HepG2 (cell line): ENCODE data around the gene BASP1. TPM values are rescaled to one million over a fixed set of nuclear protein-coding genes. Genes with fewer than 3 reads are reported as not detected.

Experiments used
- ATAC-seq: fragments of 200-7000 bp; cut with Tn5 transposase; 3 replicates; pipeline ENCODE4 v1.9.1; 2020; ENCODE audit warnings: mild to moderate bottlenecking, moderate library complexity
- BruUV-seq: library from RNA; stranded (reverse); fragments of 400-500 nt; replicated peaks from 2 replicates; lab custom pipeline; 2021; lab: Mats Ljungman, UMichigan
- CTCF ChIA-PET: fragments of 300-600 bp; formaldehyde crosslinking; extraction: SDS; loops from one replicate; lab custom pipeline; 2021; ENCODE audit warnings: low total read pairs, inconsistent platforms, low intra/inter-chr PET ratio; lab: Yijun Ruan, JAX
- POLR2A ChIA-PET: fragments of 350-600 bp; sonication (Branson Sonifier 250); formaldehyde crosslinking; loops from one replicate; lab custom pipeline; 2020; ENCODE audit warnings: antibody characterized with exemption, inconsistent platforms; lab: Yijun Ruan, JAX
- DNase-seq: peaks from one replicate; pipeline ENCODE4 v3.0.0-alpha.2; 2015; ENCODE audit warnings: low spot score
- FAIRE-seq: peaks from 3 replicates; lab custom pipeline; 2011; peaks lifted over from hg19 to GRCh38; lab: Jason Lieb, UNC
- H2AFZ ChIP-seq: one replicate; pipeline ENCODE4 v1.6.1; 2011; ENCODE audit warnings: low read length, inconsistent platforms
- H3K27ac ChIP-seq: fragments of 300-600 bp; 3 replicates; pipeline ENCODE4 v1.8.0; 2011; ENCODE audit warnings: mixed run types, mild to moderate bottlenecking, mixed read lengths, low read length, inconsistent platforms; ENCODE audit not compliant: insufficient read depth; ENCODE audit errors: extremely low read length
- H3K27me3 ChIP-seq, 2 experiments: fragments of 200-600 bp in 1 of 2; 2 replicates in 1 of 2; 3 replicates in 1 of 2; pipeline versions ENCODE4 v1.6.0 to v1.8.0; 2011; ENCODE audit warnings: low read length in 2 of 2, mild to moderate bottlenecking in 2 of 2, moderate library complexity in 2 of 2, inconsistent platforms in 1 of 2; ENCODE audit not compliant: insufficient read depth in 2 of 2, control insufficient read depth in 1 of 2
- H3K36me3 ChIP-seq, 2 experiments: fragments of 200-600 bp in 1 of 2; replicated peaks in 1 of 2; 2 replicates in 1 of 2; 3 replicates in 1 of 2; pipeline versions ENCODE4 v1.5.1 to v1.8.0; 2011; ENCODE audit warnings: low read length in 2 of 2, inconsistent platforms in 1 of 2; ENCODE audit not compliant: insufficient read depth in 2 of 2, control insufficient read depth in 1 of 2
- H3K4me1 ChIP-seq: 2 replicates; pipeline ENCODE4 v1.5.1; 2012; ENCODE audit warnings: low read length, inconsistent platforms; ENCODE audit not compliant: insufficient read depth
- H3K4me2 ChIP-seq: 2 replicates; pipeline ENCODE4 v1.6.0; 2011; ENCODE audit warnings: low read depth, low read length, inconsistent platforms
- H3K4me3 ChIP-seq, 3 experiments: fragments of 200-600 bp in 1 of 3; sonication (generic), shearing (Covaris generic) in 1 of 3; replicated peaks in 1 of 3; 2 replicates each; pipeline ENCODE4 v1.5.1; 2011 to 2016; ENCODE audit warnings: low read length in 3 of 3, inconsistent platforms in 2 of 3, low read depth in 2 of 3, mild to moderate bottlenecking in 2 of 3, control low read depth in 1 of 3, mixed read lengths in 1 of 3; ENCODE audit not compliant: insufficient read depth in 1 of 3
- H3K79me2 ChIP-seq: one replicate; pipeline ENCODE4 v1.6.1; 2011; ENCODE audit warnings: low read length, inconsistent platforms; ENCODE audit not compliant: insufficient read depth
- H3K9ac ChIP-seq: 2 replicates; pipeline ENCODE4 v1.6.0; 2011; ENCODE audit warnings: mild to moderate bottlenecking, low read depth, low read length, inconsistent platforms; ENCODE audit not compliant: insufficient read depth
- H3K9me3 ChIP-seq: 2 replicates; pipeline ENCODE4 v1.5.1; 2012; ENCODE audit warnings: mild to moderate bottlenecking, low read length
- H4K20me1 ChIP-seq: 2 replicates; pipeline ENCODE4 v1.6.0; 2011; ENCODE audit warnings: inconsistent platforms, mild to moderate bottlenecking, low read length, moderate library complexity; ENCODE audit not compliant: insufficient read depth
- AKAP8 ChIP-seq: sonication (generic); formaldehyde crosslinking; IDR thresholded peaks from 2 replicates; pipeline ENCODE4 v1.5.1; 2020; ENCODE audit warnings: mild to moderate bottlenecking, missing genetic modification reagents
- KLF11 ChIP-seq: IDR thresholded peaks from 2 replicates; pipeline ENCODE4 v1.6.1; 2016; ENCODE audit warnings: missing compliant biosample characterization
- REL ChIP-seq: sonication (generic); formaldehyde crosslinking; conservative IDR thresholded peaks from 2 replicates; pipeline ENCODE4 v1.8.0; 2022; ENCODE audit warnings: mild to moderate bottlenecking, missing genetic modification reagents, moderate library complexity
- SCMH1 ChIP-seq: sonication (generic); formaldehyde crosslinking; IDR thresholded peaks from 2 replicates; pipeline ENCODE4 v1.9.0; 2021; ENCODE audit warnings: missing genetic modification reagents, mild to moderate bottlenecking, borderline replicate concordance
- SMYD3 ChIP-seq: sonication (generic); formaldehyde crosslinking; IDR thresholded peaks from 2 replicates; pipeline ENCODE4 v1.8.1; 2023; ENCODE audit warnings: mild to moderate bottlenecking, missing genetic modification reagents
- SRSF9 ChIP-seq: fragments of 200-400 bp; formaldehyde crosslinking; IDR thresholded peaks from 2 replicates; pipeline ENCODE4 v1.6.1; 2018; ENCODE audit warnings: borderline replicate concordance, mild to moderate bottlenecking, low read depth, low read length; ENCODE audit not compliant: insufficient read depth, poor library complexity, severe bottlenecking
- ZNF296 ChIP-seq: sonication (generic); formaldehyde crosslinking; conservative IDR thresholded peaks from 2 replicates; pipeline ENCODE4 v1.5.0; 2020; ENCODE audit warnings: mild to moderate bottlenecking, missing genetic modification reagents
- ZNF589 ChIP-seq: sonication (generic); formaldehyde crosslinking; conservative IDR thresholded peaks from 2 replicates; pipeline ENCODE4 v1.8.0; 2022; ENCODE audit warnings: mild to moderate bottlenecking, moderate library complexity, missing genetic modification reagents
- ZNF652 ChIP-seq: IDR thresholded peaks from 2 replicates; pipeline ENCODE4 v1.6.1; 2016; ENCODE audit warnings: low read depth, borderline replicate concordance
- WGBS: methylation state at CpG from one replicate; pipeline ENCODE4 v1.1.6; 2017; ENCODE audit warnings: low lambda C conversion rate; 5-methylcytosine and 5-hydroxymethylcytosine counted together
- in situ Hi-C: cut with HindIII; loops from 2 replicates; pipeline ENCODE4 v1.10.0; 2017; ENCODE audit warnings: low pct_unique_long_range_greater_than_20kb; ENCODE audit not compliant: extremely low pct_ligation_motif_present
- intact Hi-C: fragments of 100-400 bp; cut with micrococcal nuclease; formaldehyde crosslinking; loops from one replicate; pipeline ENCODE4 v1.10.0; 2022; ENCODE audit not compliant: unreplicated experiment
- polyA plus RNA-seq, 8 experiments: library from polyadenylated mRNA; depleted of rRNA in 3 of 8; stranded (reverse) in 7 of 8; unstranded in 1 of 8; fragments of >200 nt; fragmentation: Illumina TruSeq in 4 of 8; extraction: Trizol in 4 of 8; gene quantifications; 2 replicates each; pipeline versions ENCODE4 v1.2.1 to v1.2.3, GENCODE V29; 2011 to 2016; ENCODE audit warnings: low read depth in 4 of 8, missing spikeins in 1 of 8, mixed read lengths in 1 of 8; ENCODE audit not compliant: insufficient read depth in 1 of 8
- total RNA-seq, 5 experiments: library from RNA; depleted of rRNA; stranded (reverse); fragments of >200 nt; fragmentation: Illumina TruSeq; extraction: Trizol; gene quantifications; 2 replicates each; pipeline ENCODE4 v1.2.3, GENCODE V29; 2016; ENCODE audit warnings: low read depth in 1 of 5
- TF ChIP-seq, protein P1 (sequence below): IDR thresholded peaks from 2 replicates; pipeline ENCODE4 v1.6.1; 2016; ENCODE audit warnings: low read depth, control low read depth
- TF ChIP-seq, protein P2 (sequence below): IDR thresholded peaks from 2 replicates; pipeline ENCODE4 v1.6.1; 2016
- TF ChIP-seq, protein P3 (sequence below): sonication (generic); formaldehyde crosslinking; conservative IDR thresholded peaks from 2 replicates; pipeline ENCODE4 v1.8.1; 2023; ENCODE audit warnings: missing genetic modification reagents
- TF ChIP-seq, protein P4 (sequence below): sonication (generic); formaldehyde crosslinking; IDR thresholded peaks from 2 replicates; pipeline ENCODE4 v1.4.0; 2020; ENCODE audit warnings: missing genetic modification reagents

BASP1 gene
- total and polyA plus RNA-seq, 2 of the 13 experiments (the other 11 are each of a cell fraction or from before 2014, with no cell fraction given): 0.04 TPM; not detected in 1

DNA sequence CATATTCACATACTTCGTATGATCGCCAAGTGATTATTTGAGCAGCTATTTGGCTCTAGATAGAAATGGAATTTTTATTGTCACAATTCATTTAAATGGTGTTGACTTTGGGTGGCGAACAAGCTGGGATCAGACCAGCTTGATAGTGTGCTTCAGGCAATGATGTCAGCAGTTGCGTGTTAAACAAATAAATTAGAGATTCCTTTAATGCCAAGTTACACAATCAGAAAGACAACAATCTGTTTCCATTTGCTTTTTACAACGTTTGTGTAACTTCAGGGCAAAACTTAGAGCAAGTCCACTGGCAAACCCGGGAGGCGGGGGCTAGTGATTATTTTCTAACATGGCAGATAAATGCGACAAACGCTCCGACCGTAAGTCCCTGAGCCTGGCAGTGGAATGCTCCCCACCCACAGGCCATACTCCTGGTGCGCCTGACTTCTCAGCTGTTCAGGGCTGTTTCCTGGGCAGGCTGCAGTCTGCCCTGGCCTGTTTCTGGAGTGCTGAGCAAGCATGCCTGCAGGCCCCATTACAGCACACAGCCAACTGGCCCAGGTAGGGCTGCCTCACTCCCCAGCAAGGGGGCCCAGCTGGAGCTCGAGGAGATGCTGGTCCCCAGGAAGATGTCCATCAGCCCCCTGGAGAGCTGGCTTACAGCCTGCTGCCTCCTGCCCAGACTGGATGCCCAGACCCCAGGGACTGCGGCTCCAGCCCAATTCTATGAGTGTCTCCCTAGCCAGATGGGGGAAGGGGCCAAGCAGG is 88.7 kb downstream of the BASP1 start:
- no peak for FAIRE-seq
- BruUV-seq: no TSS peak
- peak; percentile 9 for DNase-seq
- in situ Hi-C loops (no loop called here), intact Hi-C loops (no loop called here)
- peak; percentile 50; the same call in 2 of the 3 replicates for ATAC-seq
- no peaks in the 10 kb centered on the region for H3K79me2 ChIP-seq
- no peak overlapping the region for H2AFZ ChIP-seq
- ChIA-PET POLR2A (no interaction called here), CTCF (no interaction called here)
- no peaks in the 10 kb centered on the region for H4K20me1 ChIP-seq
- H3K4me2 ChIP-seq: no peak overlapping the region
- no peaks in the 10 kb centered on the region; a peak in 1 of 5 replicates for H3K27me3 ChIP-seq
- H3K36me3 ChIP-seq: no peaks in the 10 kb centered on the region
- H3K9me3 ChIP-seq: no peaks in the 10 kb centered on the region
- no peak overlapping the region for H3K27ac ChIP-seq
- H3K9ac ChIP-seq: no peak overlapping the region
- H3K4me3 ChIP-seq: no peak overlapping the region
- WGBS: 2% methylated on average over 13 of the region's 14 CpGs
- H3K4me1 ChIP-seq: no peaks in the 10 kb centered on the region
- TF ChIP-seq, protein P1, sequence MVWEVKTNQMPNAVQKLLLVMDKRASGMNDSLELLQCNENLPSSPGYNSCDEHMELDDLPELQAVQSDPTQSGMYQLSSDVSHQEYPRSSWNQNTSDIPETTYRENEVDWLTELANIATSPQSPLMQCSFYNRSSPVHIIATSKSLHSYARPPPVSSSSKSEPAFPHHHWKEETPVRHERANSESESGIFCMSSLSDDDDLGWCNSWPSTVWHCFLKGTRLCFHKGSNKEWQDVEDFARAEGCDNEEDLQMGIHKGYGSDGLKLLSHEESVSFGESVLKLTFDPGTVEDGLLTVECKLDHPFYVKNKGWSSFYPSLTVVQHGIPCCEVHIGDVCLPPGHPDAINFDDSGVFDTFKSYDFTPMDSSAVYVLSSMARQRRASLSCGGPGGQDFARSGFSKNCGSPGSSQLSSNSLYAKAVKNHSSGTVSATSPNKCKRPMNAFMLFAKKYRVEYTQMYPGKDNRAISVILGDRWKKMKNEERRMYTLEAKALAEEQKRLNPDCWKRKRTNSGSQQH: no peak
- no peak for TF ChIP-seq SMYD3
- no peak for TF ChIP-seq ZNF652 (CRISPR knock-in tag)
- TF ChIP-seq, protein P2, sequence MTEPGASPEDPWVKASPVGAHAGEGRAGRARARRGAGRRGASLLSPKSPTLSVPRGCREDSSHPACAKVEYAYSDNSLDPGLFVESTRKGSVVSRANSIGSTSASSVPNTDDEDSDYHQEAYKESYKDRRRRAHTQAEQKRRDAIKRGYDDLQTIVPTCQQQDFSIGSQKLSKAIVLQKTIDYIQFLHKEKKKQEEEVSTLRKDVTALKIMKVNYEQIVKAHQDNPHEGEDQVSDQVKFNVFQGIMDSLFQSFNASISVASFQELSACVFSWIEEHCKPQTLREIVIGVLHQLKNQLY (CRISPR knock-in tag): no peak
- TF ChIP-seq KLF11: no peak
- no peak for TF ChIP-seq AKAP8 (CRISPR knock-in tag)
- TF ChIP-seq SRSF9: no peak
- TF ChIP-seq REL (CRISPR knock-in tag): no peak
- TF ChIP-seq, protein P3, sequence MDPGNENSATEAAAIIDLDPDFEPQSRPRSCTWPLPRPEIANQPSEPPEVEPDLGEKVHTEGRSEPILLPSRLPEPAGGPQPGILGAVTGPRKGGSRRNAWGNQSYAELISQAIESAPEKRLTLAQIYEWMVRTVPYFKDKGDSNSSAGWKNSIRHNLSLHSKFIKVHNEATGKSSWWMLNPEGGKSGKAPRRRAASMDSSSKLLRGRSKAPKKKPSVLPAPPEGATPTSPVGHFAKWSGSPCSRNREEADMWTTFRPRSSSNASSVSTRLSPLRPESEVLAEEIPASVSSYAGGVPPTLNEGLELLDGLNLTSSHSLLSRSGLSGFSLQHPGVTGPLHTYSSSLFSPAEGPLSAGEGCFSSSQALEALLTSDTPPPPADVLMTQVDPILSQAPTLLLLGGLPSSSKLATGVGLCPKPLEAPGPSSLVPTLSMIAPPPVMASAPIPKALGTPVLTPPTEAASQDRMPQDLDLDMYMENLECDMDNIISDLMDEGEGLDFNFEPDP (CRISPR knock-in tag): no peak
- TF ChIP-seq ZNF296 (CRISPR knock-in tag): no peak
- no peak for TF ChIP-seq SCMH1 (CRISPR knock-in tag)
- no peak for TF ChIP-seq ZNF589 (CRISPR knock-in tag)
- TF ChIP-seq, protein P4, sequence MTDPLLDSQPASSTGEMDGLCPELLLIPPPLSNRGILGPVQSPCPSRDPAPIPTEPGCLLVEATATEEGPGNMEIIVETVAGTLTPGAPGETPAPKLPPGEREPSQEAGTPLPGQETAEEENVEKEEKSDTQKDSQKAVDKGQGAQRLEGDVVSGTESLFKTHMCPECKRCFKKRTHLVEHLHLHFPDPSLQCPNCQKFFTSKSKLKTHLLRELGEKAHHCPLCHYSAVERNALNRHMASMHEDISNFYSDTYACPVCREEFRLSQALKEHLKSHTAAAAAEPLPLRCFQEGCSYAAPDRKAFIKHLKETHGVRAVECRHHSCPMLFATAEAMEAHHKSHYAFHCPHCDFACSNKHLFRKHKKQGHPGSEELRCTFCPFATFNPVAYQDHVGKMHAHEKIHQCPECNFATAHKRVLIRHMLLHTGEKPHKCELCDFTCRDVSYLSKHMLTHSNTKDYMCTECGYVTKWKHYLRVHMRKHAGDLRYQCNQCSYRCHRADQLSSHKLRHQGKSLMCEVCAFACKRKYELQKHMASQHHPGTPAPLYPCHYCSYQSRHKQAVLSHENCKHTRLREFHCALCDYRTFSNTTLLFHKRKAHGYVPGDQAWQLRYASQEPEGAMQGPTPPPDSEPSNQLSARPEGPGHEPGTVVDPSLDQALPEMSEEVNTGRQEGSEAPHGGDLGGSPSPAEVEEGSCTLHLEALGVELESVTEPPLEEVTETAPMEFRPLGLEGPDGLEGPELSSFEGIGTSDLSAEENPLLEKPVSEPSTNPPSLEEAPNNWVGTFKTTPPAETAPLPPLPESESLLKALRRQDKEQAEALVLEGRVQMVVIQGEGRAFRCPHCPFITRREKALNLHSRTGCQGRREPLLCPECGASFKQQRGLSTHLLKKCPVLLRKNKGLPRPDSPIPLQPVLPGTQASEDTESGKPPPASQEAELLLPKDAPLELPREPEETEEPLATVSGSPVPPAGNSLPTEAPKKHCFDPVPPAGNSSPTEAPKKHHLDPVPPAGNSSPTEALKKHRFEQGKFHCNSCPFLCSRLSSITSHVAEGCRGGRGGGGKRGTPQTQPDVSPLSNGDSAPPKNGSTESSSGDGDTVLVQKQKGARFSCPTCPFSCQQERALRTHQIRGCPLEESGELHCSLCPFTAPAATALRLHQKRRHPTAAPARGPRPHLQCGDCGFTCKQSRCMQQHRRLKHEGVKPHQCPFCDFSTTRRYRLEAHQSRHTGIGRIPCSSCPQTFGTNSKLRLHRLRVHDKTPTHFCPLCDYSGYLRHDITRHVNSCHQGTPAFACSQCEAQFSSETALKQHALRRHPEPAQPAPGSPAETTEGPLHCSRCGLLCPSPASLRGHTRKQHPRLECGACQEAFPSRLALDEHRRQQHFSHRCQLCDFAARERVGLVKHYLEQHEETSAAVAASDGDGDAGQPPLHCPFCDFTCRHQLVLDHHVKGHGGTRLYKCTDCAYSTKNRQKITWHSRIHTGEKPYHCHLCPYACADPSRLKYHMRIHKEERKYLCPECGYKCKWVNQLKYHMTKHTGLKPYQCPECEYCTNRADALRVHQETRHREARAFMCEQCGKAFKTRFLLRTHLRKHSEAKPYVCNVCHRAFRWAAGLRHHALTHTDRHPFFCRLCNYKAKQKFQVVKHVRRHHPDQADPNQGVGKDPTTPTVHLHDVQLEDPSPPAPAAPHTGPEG (CRISPR knock-in tag): no peak
